Activated CD4-positive, alpha-beta T cell treated with anti-CD3 and anti-CD28 coated beads, Interleukin-2, amount 50 U/mL, for 4 hours (primary cell): ENCODE results near the gene PLEKHA8.

Experiments used
- DNase-seq, 2 experiments: peaks; one replicate each; pipeline ENCODE4 v3.0.0-alpha.2; 2020

PLEKHA8 gene

GRCh38 chr7:30026229-30027064 is 1.8 kb upstream of the PLEKHA8 start, which contains the start of gene FKBP14:
TSS of gene FKBP14 (minus strand) at chr7:30026702. CDS start at chr7:30026508, 194 bp downstream.
- DNase-seq = peak; percentile 86 to 88

DNA sequence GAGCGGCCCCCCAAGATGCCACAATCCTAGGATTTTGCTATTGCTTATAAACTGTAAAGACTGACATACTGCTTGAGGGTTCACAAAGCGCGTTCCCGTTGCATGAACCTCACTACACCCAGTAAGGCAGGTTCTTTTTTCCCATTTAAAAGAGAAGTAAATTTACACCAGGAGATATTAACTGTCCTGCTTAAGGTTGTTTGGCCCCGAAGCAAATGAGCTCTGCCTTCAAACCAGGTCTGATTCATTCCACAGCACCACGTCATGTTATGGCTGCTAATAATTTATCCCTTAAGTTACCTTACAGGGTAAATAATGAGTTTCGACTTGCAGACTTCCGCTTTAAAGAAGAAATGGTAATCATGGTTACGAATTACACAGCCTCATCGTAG is 1.2 kb upstream of the PLEKHA8 start:
- peak; percentile 11 to 14 for DNase-seq

GRCh38 chr7:30027740-30028215 is 434 bp upstream of the PLEKHA8 start:
- no peak for DNase-seq

DNA sequence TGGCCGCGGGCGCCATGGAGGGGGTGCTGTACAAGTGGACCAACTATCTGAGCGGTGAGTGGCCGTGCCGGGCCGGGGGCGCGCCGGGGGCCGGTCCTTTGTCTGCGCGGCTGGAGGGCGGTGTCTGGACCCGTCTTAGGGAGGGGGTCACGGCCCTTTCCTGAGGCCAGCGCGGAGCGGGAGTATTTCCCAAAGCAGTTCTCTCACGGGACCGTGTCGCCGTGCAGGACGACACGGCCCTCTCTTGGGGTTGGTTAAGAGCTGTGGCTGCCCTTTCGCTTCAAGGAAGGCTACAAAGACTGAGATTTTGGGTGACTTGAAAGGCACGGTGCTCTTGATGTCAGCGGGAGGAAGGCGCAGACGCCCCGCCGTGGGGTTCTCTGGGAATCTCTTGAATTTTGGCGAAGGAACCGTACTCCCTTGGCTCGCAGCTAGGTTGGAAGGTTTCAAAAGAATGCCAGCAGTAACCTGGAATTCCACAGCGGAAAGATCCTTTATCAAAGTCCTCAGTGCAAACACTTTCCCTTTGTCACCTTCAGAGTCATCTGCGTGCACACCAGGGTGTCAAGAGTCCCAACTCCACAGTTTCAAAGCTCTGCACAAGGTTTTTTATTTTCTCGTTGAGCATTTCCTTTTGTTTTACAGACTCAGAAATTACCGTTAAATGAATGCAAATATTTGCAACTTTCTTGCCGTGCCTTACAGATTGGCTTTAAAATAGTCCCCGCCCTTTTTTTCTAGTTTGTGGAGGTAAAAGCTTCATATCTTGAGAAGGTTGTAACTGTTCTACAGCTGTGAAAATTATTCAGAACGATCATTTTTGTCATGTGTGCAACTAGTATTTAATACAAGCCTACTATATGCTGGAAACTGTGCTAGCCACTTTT is 780 bp downstream of the PLEKHA8 start:
- peak; percentile 2 to 6 for DNase-seq

DNA sequence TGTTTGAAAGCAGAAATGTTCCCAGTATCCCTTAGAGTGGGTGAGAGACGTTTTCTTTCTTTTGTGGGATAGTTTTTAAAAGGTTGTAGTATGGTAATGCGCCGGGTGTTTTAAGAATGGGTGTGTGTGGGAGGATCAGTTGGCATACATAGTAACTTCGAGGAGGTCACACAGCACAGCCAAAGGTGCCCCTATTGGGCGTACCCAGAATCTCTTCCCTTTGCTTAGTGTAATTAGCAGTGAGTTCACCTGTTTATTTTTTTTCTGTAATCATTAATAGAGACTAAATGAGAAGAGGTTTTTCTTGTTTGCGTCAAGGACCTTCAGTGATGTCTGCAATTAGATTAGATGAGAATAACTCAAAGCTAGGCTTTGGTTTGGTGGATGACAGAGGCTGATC is 1.5 kb downstream of the PLEKHA8 start:
- DNase-seq = peak; percentile 7 to 17

DNA sequence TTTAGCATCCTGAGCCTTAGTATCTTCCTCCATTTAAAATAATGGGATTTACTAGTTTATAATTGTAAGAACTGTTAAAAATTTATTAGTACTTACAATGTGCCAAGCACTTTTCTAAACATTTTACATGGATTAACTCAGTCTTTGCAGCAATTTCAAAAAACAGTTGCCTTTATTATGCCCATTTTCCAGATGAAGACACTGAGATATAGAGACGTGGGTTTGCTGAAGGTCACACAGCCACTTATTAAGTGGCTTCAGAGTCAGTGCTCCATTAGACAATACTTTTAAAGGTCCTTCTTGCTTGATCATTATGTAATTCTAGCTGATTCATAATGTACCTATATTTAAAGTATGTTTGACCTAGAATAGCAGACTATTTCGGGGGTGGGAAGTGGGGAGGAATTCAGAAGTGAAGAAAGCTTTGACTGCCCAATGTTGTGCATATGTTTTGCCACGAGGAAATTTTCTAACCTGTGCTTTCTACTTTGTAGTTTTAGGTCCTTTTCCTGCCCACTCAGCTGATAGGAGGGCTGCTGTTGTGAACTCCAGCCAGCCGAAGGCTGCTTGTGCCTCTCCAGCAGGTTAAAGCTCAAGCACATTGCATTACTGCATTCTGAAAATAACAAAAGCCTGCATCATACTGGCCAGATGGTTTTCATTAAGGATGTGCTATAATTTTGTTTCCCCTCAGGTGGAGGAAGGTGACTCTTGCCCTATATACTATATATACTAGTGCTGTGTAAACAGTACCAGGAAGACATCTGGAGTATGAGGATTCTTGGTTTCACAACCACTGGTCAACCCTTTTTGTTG is 4.3 kb downstream of the PLEKHA8 start:
- DNase-seq = no peak

DNA sequence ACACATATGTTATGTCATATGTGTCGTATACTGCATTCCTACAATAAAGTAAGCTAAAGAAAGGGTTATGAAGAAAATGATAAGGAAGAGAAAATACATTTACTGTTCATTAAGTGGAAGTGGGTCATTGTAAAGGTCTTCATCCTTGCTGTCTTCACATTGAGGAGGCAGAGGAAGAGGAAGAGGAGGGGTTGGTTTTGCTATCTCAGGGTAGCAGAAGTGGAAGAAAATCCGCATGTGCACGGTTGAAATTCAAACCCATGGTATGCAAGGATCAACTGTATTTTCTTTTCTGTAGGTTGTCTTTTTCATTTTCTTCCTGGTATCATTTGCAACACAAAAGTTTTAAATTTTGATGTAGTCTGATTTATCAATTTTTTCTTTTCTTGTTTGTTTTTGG is 6.3 kb downstream of the PLEKHA8 start:
- no peak for DNase-seq

GRCh38 chr7:30036220-30036619 is 8.0 kb downstream of the PLEKHA8 start:
- DNase-seq = no peak

DNA sequence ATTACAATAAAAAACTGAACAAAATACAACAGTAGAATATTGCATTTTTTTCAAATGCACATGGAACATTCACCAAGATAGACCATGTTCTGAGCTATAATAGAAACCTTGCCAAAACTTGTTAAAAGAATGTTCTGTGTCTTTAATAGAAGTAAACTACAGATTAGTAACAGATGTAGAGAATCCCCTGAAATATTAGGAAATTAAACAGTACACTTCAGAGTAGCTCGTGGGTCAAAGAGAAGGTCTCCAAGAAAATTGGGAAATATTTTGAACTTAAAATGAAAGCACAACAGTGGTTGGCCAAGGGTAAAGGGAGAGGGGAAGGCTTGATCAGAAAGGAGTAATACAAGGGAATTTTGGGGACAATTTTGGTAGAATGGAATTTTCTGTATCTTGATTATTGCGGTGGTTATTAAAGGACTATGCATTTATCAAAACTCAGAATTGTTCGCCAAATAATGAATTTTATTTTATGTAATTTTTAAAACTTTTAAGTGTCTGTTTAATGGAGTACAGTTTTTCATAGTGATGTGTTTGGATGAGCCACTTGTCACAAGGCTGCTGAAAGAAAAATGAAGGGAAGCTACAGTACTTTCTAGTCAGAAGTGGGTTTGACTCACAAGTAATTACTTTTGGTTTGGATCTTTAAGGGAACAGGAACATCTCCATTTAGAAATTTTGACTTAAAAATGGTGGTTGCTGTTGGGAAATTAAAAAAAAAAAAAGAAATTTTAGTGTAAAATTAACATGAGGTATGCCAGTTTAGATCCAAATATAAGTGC is 10.2 kb downstream of the PLEKHA8 start:
- DNase-seq = no peak

GRCh38 chr7:30040938-30041337 is 12.7 kb downstream of the PLEKHA8 start:
- no peak for DNase-seq

GRCh38 chr7:30041526-30042269 is 13.5 kb downstream of the PLEKHA8 start:
- no peak for DNase-seq

- DNase-seq = no peak
Measured at GRCh38 chr7:30046127-30046770, 18.0 kb downstream of the PLEKHA8 start.

DNA sequence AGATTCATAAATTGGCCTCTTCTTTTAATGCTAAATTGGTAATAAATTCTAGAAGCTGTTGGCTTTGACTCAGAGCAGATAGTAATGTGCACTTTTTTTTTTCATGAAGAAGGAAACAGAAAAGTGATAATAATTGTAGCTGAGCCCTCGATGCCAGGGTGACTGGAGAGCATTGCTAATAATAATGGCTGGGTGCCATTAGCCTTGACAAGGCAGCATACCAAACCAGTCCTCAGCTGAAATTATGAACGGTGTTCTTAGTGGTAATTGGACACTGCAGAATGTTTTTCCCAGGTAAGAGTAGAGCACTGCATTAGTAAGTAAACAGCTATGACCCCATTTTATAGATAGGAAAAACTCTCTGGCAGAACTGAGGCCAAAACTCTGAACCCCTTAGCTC is 18.9 kb downstream of the PLEKHA8 start:
- no peak for DNase-seq

GRCh38 chr7:30048582-30048981 is 20.4 kb downstream of the PLEKHA8 start:
- DNase-seq = no peak

GRCh38 chr7:30049173-30049572 is 21.0 kb downstream of the PLEKHA8 start:
- no peak for DNase-seq

- DNase-seq = no peak
Measured at GRCh38 chr7:30053068-30053467, 24.9 kb downstream of the PLEKHA8 start.

DNA sequence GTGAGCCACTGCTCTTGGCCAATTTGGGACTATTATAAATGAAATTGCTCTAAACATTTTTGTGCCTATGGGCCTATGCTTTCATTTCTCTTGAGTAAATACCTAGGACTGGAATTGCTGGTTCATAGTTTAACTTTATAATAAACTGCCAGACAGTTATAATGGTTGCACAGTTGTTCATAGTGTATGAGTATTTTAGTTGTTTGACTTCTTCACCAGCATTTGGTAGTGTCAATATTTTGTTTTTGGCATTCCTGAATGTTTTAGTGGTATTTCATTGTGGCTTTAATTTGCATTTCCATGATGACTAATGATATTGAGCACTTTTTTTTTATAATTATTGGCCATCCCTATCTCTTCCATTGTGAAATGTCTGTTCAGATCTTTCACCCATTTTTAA is 29.5 kb downstream of the PLEKHA8 start:
- DNase-seq = no peak

DNA sequence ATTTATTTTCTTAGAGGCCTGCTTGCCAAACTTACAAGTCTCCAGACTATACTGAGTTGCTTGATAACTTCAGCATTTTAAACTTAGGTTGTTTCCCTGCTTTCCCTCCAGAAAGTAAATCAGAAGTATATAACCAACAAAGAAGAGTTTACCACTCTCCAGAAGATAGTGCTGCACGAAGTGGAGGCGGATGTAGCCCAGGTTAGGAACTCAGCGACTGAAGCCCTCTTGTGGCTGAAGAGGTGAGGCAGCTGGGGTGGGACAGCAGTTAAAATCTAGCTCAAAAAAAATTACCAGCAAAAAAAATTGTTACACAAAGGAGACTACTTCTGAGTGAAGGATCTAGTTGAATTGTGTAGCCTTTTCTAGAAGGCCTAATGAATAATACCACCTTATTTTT is 33.6 kb downstream of the PLEKHA8 start:
- peak; percentile 30 to 40 for DNase-seq

- DNase-seq = no peak
Measured at GRCh38 chr7:30062587-30062986, 34.4 kb downstream of the PLEKHA8 start.

DNA sequence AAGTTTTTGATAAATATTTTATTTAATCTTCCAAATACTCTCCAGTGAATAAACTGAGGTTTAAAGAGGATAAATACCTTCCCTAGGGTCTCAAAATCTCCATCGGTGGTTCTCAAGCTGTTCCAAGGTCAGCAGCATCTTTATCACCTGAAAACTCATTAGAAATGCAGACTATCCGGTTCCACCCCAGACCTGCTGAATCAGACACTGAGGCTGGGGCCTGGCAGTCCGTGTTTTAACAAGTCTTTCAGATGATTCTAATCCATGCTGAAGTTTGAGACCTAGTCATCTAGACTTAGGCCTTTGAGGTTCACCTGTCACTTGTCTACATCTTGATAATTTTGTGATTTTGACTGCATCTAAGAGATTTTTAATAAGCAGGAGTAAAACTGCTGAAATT is 37.5 kb downstream of the PLEKHA8 start:
- DNase-seq = no peak

DNA sequence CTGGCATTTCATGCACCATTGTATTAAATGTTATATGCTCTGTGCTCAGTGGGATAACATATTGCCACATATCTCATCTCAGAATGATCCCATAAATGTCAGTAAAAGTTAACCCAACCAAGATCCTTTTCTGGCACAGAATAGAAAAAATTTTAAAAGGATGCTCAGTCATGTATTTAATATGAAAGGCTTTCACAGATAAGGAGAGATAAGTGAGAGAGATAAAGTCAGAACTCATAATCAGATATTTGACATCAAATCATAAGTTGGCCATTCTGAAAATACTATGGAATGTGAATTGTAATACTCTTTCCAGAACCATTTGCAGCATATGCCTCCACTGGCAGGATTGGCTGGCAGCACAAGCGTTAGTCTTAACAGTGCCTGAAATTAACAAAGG is 38.5 kb downstream of the PLEKHA8 start:
- DNase-seq = no peak
